Pancreas (tissue), 10 donors: ENCODE measurements around the gene PLCG1. TPM values are rescaled to one million over a fixed set of nuclear protein-coding genes. Genes with fewer than 3 reads are reported as not detected.
A peak's percentile ranks its signal among the peaks of the same experiment; 100 is the strongest.

Experiments
- ATAC-seq, 4 donors: fragments of 200-7000 bp; cut with Tn5 transposase; one replicate each; pipeline versions ENCODE4 v1.8.0 to v1.9.1; 2020; ENCODE audit warnings: mild to moderate bottlenecking in 4 of 4, moderate library complexity in 4 of 4
- DNase-seq, 6 donors: peaks; one replicate each; pipeline ENCODE4 v3.0.0-alpha.2; 2020
- FAIRE-seq: peaks from 2 replicates; lab custom pipeline; 2012; peaks lifted over from hg19 to GRCh38; lab: Jason Lieb, UNC
- H3K27ac ChIP-seq, 4 donors: fragments of 200-600 bp; sonication (generic); 1 replicate in 3 of 4; 2 replicates in 1 of 4; pipeline versions ENCODE4 v1.5.0 to v1.8.0; 2020
- H3K27me3 ChIP-seq, 4 donors: fragments of 200-600 bp; one replicate each; pipeline ENCODE4 v1.8.0; 2021
- H3K36me3 ChIP-seq, 3 donors: fragments of 200-600 bp; sonication (generic) in 1 of 3; one replicate each; pipeline versions ENCODE4 v1.5.0 to v1.8.0; 2020 to 2021
- H3K4me1 ChIP-seq, 3 donors: fragments of 200-600 bp; one replicate each; pipeline ENCODE4 v1.8.0; 2021
- H3K4me3 ChIP-seq, 4 donors: fragments of 200-600 bp; sonication (generic) in 2 of 4; one replicate each; pipeline versions ENCODE4 v1.5.0 to v1.8.0; 2020 to 2021
- H3K9me3 ChIP-seq, 4 donors: fragments of 200-600 bp; one replicate each; pipeline ENCODE4 v1.8.0; 2021
- WGBS, 2 donors: extraction: QIAGEN DNeasy Blood & Tissue Kit; methylation state at CpG; one replicate each; pipeline ENCODE4 v1.1.7; 2013; 5-methylcytosine and 5-hydroxymethylcytosine counted together
- intact Hi-C, 3 donors: fragments of 100-400 bp; cut with DNase I; formaldehyde crosslinking; loops; one replicate each; pipeline versions ENCODE4 v1.11.1 to v1.14.2; 2022
- polyA plus RNA-seq, 2 donors: library from polyadenylated mRNA; stranded (reverse); fragments of 200-250 nt; gene quantifications; one replicate each; pipeline ENCODE4 v1.2.3, GENCODE V29; 2013
- total RNA-seq, 6 donors: library from RNA; stranded (reverse); fragmentation: NEBNext Ultra II Directional in 4 of 6; extraction: Animal tissue kit (Norgen Biotek cat#: 25700) in 4 of 6; gene quantifications; one replicate each; pipeline versions ENCODE4 v1.2.1 to v1.2.4, GENCODE V29; 2021 to 2023
- TF ChIP-seq, protein P1 (sequence below), 4 donors: fragments of 200-600 bp; sonication (generic) in 3 of 4; IDR thresholded peaks; one replicate each; pipeline versions ENCODE4 v1.5.0 to v1.8.0; 2021; ENCODE audit warnings: antibody characterized with exemption in 4 of 4
- donor health status: healthy with polysubstance abuse.
- donor health status: DM: no; HTN: no; CAD: no; lungs with moderate emphysema.
- donor health status: DM: no; HTN: no; CAD: no.
- donor health status: control.
- donor health status: control.
- donor health status: Bipolar disorder and iron deficiency.
- donor health status: DM: yes; HTN: yes; CAD: no.
- donor health status: DM: no; HTN: no; CAD: no.
- donor health status: DM: no; HTN: no; CAD: no.
- donor health status: DM: yes; HTN: yes; CAD: no.

Gene PLCG1
- total and polyA plus RNA-seq, 8 donors, result 9.9 to 41.7 (median 20.1) TPM

DNA sequence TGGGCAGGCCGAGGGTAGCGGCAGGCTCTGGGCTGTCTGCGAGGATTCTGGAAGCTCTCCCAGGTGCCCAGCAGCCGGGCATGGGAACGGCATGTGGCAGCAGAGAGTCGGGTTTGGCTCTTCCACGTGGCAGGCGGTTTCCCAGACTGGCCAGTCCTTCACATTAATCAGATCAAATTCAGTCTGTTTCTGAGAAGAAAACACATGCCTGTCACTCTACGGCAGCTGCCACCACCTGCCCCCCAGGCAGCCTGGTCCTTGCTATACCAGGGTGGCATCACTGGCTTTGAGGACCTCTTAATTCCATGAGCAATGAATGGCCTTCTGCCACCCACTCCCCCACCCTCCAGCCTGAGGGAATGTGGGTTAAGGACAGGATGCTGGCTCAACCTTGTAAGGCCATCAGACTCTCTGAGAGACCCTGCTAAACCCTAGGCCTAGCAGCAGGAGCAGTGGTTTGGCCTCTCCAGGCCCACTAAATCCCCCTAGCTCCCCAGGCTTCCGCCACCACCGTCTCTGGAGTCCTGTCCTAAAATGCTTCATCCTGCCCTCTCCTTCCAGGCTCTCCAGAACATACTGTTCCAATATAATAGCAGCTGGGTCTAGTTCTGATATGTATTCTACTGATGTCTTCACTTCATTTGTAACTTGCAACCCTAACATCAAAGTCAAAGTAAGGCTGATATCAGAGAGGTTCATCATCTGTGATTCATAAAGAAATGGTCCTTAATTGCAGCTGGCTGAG lies 47.8 kb downstream of the PLCG1 start:
- no peak for ATAC-seq
- 74 to 77% methylated on average over 11 of the region's 11 CpGs for WGBS, 2 donors
- intact Hi-C loops, result no loop called here
- peaks cover 0 to 12% (median 0%) of the 10 kb centered on the region in 3 donors for H3K36me3 ChIP-seq
- TF ChIP-seq, protein P1, sequence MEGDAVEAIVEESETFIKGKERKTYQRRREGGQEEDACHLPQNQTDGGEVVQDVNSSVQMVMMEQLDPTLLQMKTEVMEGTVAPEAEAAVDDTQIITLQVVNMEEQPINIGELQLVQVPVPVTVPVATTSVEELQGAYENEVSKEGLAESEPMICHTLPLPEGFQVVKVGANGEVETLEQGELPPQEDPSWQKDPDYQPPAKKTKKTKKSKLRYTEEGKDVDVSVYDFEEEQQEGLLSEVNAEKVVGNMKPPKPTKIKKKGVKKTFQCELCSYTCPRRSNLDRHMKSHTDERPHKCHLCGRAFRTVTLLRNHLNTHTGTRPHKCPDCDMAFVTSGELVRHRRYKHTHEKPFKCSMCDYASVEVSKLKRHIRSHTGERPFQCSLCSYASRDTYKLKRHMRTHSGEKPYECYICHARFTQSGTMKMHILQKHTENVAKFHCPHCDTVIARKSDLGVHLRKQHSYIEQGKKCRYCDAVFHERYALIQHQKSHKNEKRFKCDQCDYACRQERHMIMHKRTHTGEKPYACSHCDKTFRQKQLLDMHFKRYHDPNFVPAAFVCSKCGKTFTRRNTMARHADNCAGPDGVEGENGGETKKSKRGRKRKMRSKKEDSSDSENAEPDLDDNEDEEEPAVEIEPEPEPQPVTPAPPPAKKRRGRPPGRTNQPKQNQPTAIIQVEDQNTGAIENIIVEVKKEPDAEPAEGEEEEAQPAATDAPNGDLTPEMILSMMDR (IDR thresholded peaks at IDR 0.05), result no peak
- no peak overlapping the region for H3K27ac ChIP-seq
- DNase-seq, result peak in 2 of 6 donors; percentile 8 to 43
- no peaks in the 10 kb centered on the region for H3K4me1 ChIP-seq
- no peaks in the 10 kb centered on the region for H3K9me3 ChIP-seq
- H3K4me3 ChIP-seq, result no peak overlapping the region
- no peaks in the 10 kb centered on the region for H3K27me3 ChIP-seq
- no peak for FAIRE-seq

DNA sequence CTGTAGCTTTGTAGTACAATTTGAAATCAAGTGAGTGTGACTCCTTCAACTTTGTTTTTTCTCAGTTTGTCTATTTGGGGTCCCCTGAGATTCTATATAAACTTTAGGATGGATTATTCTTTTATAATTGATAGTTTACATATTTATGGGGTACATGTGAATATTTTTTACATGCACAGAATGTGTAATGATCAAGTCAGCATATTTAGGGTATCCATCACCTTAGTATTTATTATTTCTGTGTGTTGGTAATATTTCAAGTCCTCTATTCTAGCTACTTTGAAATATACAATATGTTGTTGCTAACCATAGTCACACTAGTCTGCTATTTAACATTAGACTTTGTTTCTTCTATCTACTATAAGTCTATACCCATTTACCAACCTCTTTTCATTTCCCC lies 50.3 kb downstream of the PLCG1 start:
- ATAC-seq (no peak), FAIRE-seq (no peak), DNase-seq (no peak)
- H3K27ac ChIP-seq, result no peak overlapping the region
- TF ChIP-seq, protein P1 (IDR thresholded peaks at IDR 0.05), result no peak
- H3K4me1 ChIP-seq, result no peaks in the 10 kb centered on the region
- peaks cover 0 to 12% (median 0%) of the 10 kb centered on the region in 3 donors for H3K36me3 ChIP-seq
- no peaks in the 10 kb centered on the region for H3K9me3 ChIP-seq
- intact Hi-C loops, result no loop called here
- no peaks in the 10 kb centered on the region for H3K27me3 ChIP-seq
- H3K4me3 ChIP-seq, result no peak overlapping the region

- Histone ChIP-seq H3K27ac (no peak overlapping the region), H3K27me3 (no peaks in the 10 kb centered on the region), H3K4me1 (no peaks in the 10 kb centered on the region), H3K4me3 (no peak overlapping the region), H3K36me3 (no peaks in the 10 kb centered on the region), H3K9me3 (no peaks in the 10 kb centered on the region)
- intact Hi-C loops, result no loop called here
- ATAC-seq, result no peak
- no peak for DNase-seq
- TF ChIP-seq, protein P1 (IDR thresholded peaks at IDR 0.05), result no peak
- WGBS, 2 donors, result 96 to 100% methylated on average over 5 of the region's 5 CpGs
- no peak for FAIRE-seq
Observed at GRCh38 chr20:41191562-41192500, 54.5 kb downstream of the PLCG1 start.

DNA sequence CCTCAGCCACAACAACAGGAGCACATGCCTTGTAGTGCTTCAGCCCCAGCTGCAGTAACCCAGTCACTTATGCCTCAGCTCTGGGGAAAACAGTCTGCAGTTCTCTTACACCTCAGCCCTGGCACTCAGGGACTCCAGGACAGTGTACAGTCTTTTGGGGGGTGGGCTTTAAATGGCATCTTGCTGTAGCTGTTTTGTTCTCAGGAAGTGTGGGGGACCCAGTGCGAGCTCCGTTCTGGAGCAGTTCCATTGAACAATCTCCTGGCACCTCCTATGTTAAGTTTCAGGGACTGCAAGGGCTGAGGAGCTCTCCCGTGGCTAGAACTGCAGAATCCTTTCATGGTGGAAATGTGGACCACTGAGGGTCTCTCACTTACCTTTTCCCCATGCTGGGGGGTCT lies 55.2 kb downstream of the PLCG1 start:
- ATAC-seq (no peak), FAIRE-seq (no peak), DNase-seq (no peak)
- 96% methylated on average over 3 of the region's 3 CpGs for WGBS, 2 donors
- intact Hi-C loops, result no loop called here
- TF ChIP-seq, protein P1 (IDR thresholded peaks at IDR 0.05), result no peak
- Histone ChIP-seq H3K36me3 (no peaks in the 10 kb centered on the region), H3K9me3 (no peaks in the 10 kb centered on the region), H3K27me3 (no peaks in the 10 kb centered on the region), H3K4me1 (no peaks in the 10 kb centered on the region), H3K4me3 (no peak overlapping the region), H3K27ac (no peak overlapping the region)
